H9 (cell line): Measurements from ENCODE around the gene HECTD1. TPM values are rescaled to one million over a fixed set of nuclear protein-coding genes. Genes with fewer than 3 reads are reported as not detected.

ENCODE experiments used
- DNase-seq: peaks from one replicate; pipeline ENCODE4 v3.0.0-alpha.2; 2017
- H2AFZ ChIP-seq: one replicate; pipeline ENCODE4 v1.6.1; 2013; ENCODE audit warnings: mild to moderate bottlenecking, low read length, control low read depth, moderate library complexity
- H2AK5ac ChIP-seq: 2 replicates; pipeline ENCODE4 v1.6.1; 2013; ENCODE audit warnings: low read length, control low read depth, mixed read lengths; ENCODE audit not compliant: insufficient read length
- H2BK120ac ChIP-seq: one replicate; pipeline ENCODE4 v1.6.1; 2013; ENCODE audit warnings: low read depth, mild to moderate bottlenecking, low read length, control low read depth, inconsistent platforms; ENCODE audit not compliant: poor library complexity, severe bottlenecking
- H2BK12ac ChIP-seq: 2 replicates; pipeline ENCODE4 v1.6.1; 2013; ENCODE audit warnings: low read length, control low read depth, mixed read lengths, low read depth; ENCODE audit not compliant: insufficient read length
- H2BK15ac ChIP-seq: 2 replicates; pipeline ENCODE4 v1.6.1; 2013; ENCODE audit warnings: low read depth, low read length, control low read depth
- H2BK20ac ChIP-seq: one replicate; pipeline ENCODE4 v1.6.1; 2013; ENCODE audit warnings: low read depth, mild to moderate bottlenecking, low read length, control low read depth, inconsistent platforms; ENCODE audit not compliant: poor library complexity, severe bottlenecking
- H2BK5ac ChIP-seq: 2 replicates; pipeline ENCODE4 v1.6.1; 2013; ENCODE audit warnings: low read length, control low read depth, mixed read lengths; ENCODE audit not compliant: insufficient read length
- H3K14ac ChIP-seq: 2 replicates; pipeline ENCODE4 v1.6.1; 2013; ENCODE audit warnings: low read length, control low read depth; ENCODE audit not compliant: insufficient read depth
- H3K18ac ChIP-seq: 2 replicates; pipeline ENCODE4 v1.6.1; 2013; ENCODE audit warnings: low read depth, mild to moderate bottlenecking, mixed read lengths, low read length, control low read depth; ENCODE audit not compliant: insufficient read length
- H3K23ac ChIP-seq: 2 replicates; pipeline ENCODE4 v1.6.1; 2013; ENCODE audit warnings: low read length, control low read depth, mixed read lengths, low read depth; ENCODE audit not compliant: insufficient read length
- H3K23me2 ChIP-seq: 2 replicates; pipeline ENCODE4 v1.6.1; 2013; ENCODE audit warnings: low read depth, mild to moderate bottlenecking, mixed read lengths, low read length, control low read depth; ENCODE audit not compliant: insufficient read length, poor library complexity, severe bottlenecking
- H3K27ac ChIP-seq: 2 replicates; pipeline ENCODE4 v1.5.1; 2013; ENCODE audit warnings: low read length, control low read depth, mixed read lengths, low read depth; ENCODE audit not compliant: insufficient read length
- H3K27me3 ChIP-seq: 2 replicates; pipeline ENCODE4 v1.6.1; 2013; ENCODE audit warnings: low read length, control low read depth, inconsistent platforms; ENCODE audit not compliant: insufficient read depth
- H3K4ac ChIP-seq: 2 replicates; pipeline ENCODE4 v1.6.1; 2013; ENCODE audit warnings: low read depth, mild to moderate bottlenecking, control low read depth, inconsistent platforms, low read length, moderate library complexity
- H3K4me1 ChIP-seq: 2 replicates; pipeline ENCODE4 v1.6.1; 2013; ENCODE audit warnings: low read length, control low read depth, inconsistent platforms; ENCODE audit not compliant: insufficient read depth
- H3K4me2 ChIP-seq: 2 replicates; pipeline ENCODE4 v1.6.1; 2013; ENCODE audit warnings: low read length, control low read depth, mixed read lengths; ENCODE audit not compliant: insufficient read length, insufficient read depth
- H3K56ac ChIP-seq: 2 replicates; pipeline ENCODE4 v1.6.1; 2013; ENCODE audit warnings: low read depth, mild to moderate bottlenecking, mixed read lengths, low read length, control low read depth; ENCODE audit not compliant: insufficient read length
- H3K79me1 ChIP-seq: 2 replicates; pipeline ENCODE4 v1.6.1; 2013; ENCODE audit warnings: low read depth, mild to moderate bottlenecking, moderate library complexity, low read length, control low read depth, inconsistent platforms; ENCODE audit not compliant: insufficient read depth, poor library complexity, severe bottlenecking
- H3K79me2 ChIP-seq: 2 replicates; pipeline ENCODE4 v1.6.1; 2013; ENCODE audit warnings: low read length, control low read depth, inconsistent platforms; ENCODE audit not compliant: insufficient read depth
- H3K9ac ChIP-seq: 2 replicates; pipeline ENCODE4 v1.6.1; 2013; ENCODE audit warnings: low read length, control low read depth, mixed read lengths; ENCODE audit not compliant: insufficient read length; ENCODE audit errors: extremely low read depth
- H3K9me3 ChIP-seq: one replicate; pipeline ENCODE4 v1.6.1; 2013; ENCODE audit warnings: low read depth, low read length, inconsistent platforms; ENCODE audit not compliant: control insufficient read depth
- H3T11ph ChIP-seq: one replicate; pipeline ENCODE4 v1.6.1; 2013; ENCODE audit warnings: mild to moderate bottlenecking, low read length, control low read depth, inconsistent platforms
- H4K20me1 ChIP-seq: one replicate; pipeline ENCODE4 v1.6.1; 2013; ENCODE audit not compliant: control insufficient read depth, insufficient read length, insufficient read depth
- H4K5ac ChIP-seq: 2 replicates; pipeline ENCODE4 v1.6.1; 2013; ENCODE audit warnings: low read depth, mild to moderate bottlenecking, mixed read lengths, low read length, control low read depth; ENCODE audit not compliant: insufficient read length
- H4K8ac ChIP-seq: replicated peaks from 2 replicates; pipeline ENCODE4 v1.6.1; 2013; ENCODE audit warnings: low read length, control low read depth, mixed read lengths, low read depth; ENCODE audit not compliant: insufficient read length
- H4K91ac ChIP-seq: 2 replicates; pipeline ENCODE4 v1.6.1; 2013; ENCODE audit warnings: low read depth, mild to moderate bottlenecking, moderate library complexity, mixed read lengths, low read length, control low read depth; ENCODE audit not compliant: insufficient read length
- H3K27ac Mint-ChIP-seq, 3 experiments: 2 replicates in 2 of 3; 3 replicates in 1 of 3; pipeline ENCODE4 v1.8.0; 2020 to 2021; ENCODE audit warnings: mixed read lengths in 3 of 3, mild to moderate bottlenecking in 1 of 3, moderate library complexity in 1 of 3
- H3K27me3 Mint-ChIP-seq: 2 replicates; pipeline ENCODE4 v1.8.0; 2021; ENCODE audit warnings: low read depth, mild to moderate bottlenecking, moderate library complexity, mixed read lengths
- H3K36me3 Mint-ChIP-seq, 3 experiments: 2 replicates in 2 of 3; 3 replicates in 1 of 3; pipeline ENCODE4 v1.8.0; 2020 to 2021; ENCODE audit warnings: low read depth in 3 of 3, mixed read lengths in 3 of 3; ENCODE audit not compliant: insufficient read depth in 1 of 3
- H3K4me1 Mint-ChIP-seq, 2 experiments: 2 replicates each; pipeline ENCODE4 v1.8.0; 2020; ENCODE audit warnings: mixed read lengths in 2 of 2
- H3K4me3 Mint-ChIP-seq, 2 experiments: 2 replicates in 1 of 2; 3 replicates in 1 of 2; pipeline ENCODE4 v1.8.0; 2020 to 2021; ENCODE audit warnings: mild to moderate bottlenecking in 2 of 2, mixed read lengths in 2 of 2, moderate library complexity in 1 of 2
- H3K9me3 Mint-ChIP-seq, 2 experiments: 2 replicates in 1 of 2; 3 replicates in 1 of 2; pipeline ENCODE4 v1.8.0; 2020; ENCODE audit warnings: mild to moderate bottlenecking in 2 of 2, mixed read lengths in 2 of 2, moderate library complexity in 1 of 2
- CTCF ChIP-seq: fragments of 200-600 bp; sonication (generic); conservative IDR thresholded peaks from 3 replicates; pipeline ENCODE4 v1.8.0; 2021; ENCODE audit warnings: antibody characterized with exemption, mild to moderate bottlenecking
- WGBS: extraction: QIAGEN DNeasy Blood & Tissue Kit; methylation state at CpG from one replicate; pipeline ENCODE4 v1.1.7; 2013; ENCODE audit warnings: missing lambda C conversion rate, low lambda C conversion rate, mixed read lengths; ENCODE audit not compliant: insufficient read length; ENCODE audit errors: extremely low coverage; 5-methylcytosine and 5-hydroxymethylcytosine counted together
- total RNA-seq: library from RNA; stranded (reverse); gene quantifications from 2 replicates; pipeline ENCODE4 v1.2.1, GENCODE V29; 2021

HECTD1 gene
- total RNA-seq, 1 experiment from 2014 or later: 135 TPM

DNA sequence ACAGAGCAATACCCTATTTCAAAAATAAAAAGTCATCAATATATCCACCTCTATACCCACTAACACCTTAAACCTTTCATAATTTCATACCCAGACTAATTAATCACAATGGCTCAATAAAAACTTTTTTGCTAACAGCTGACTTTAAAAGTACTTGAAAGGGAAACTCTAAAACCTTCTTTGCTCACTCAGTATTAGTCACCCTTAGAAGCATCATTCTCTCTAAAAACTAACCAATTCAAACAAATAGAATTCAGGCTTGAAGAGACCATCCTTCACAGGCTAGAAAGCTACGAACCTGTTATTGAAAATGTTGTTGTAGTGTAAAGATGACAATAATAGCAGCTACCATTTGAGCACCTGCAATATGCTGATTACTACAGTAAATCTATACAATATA is 37.2 kb downstream of the HECTD1 start:
- Histone ChIP-seq H3K4ac (no peak overlapping the region), H2BK120ac (no peak overlapping the region), H4K5ac (no peak overlapping the region), H4K8ac (no peak overlapping the region), H3K27me3 (no peaks in the 10 kb centered on the region), H3K23ac (no peak overlapping the region), H4K91ac (no peak overlapping the region), H2BK20ac (no peak overlapping the region), H3T11ph (no peak overlapping the region), H3K18ac (no peak overlapping the region), H3K9me3 (no peaks in the 10 kb centered on the region), H3K9ac (no peak overlapping the region), H3K27ac (no peak overlapping the region), H3K79me2 (no peaks in the 10 kb centered on the region), H3K79me1 (peaks cover 5% of the 10 kb centered on the region), H3K4me2 (no peak overlapping the region), H2BK12ac (no peak overlapping the region), H3K56ac (no peak overlapping the region), H3K14ac (no peak overlapping the region), H2BK5ac (no peak overlapping the region), H3K23me2 (no peaks in the 10 kb centered on the region), H3K4me1 (no peaks in the 10 kb centered on the region), H2AK5ac (no peak overlapping the region), H2BK15ac (no peak overlapping the region), H2AFZ (no peak overlapping the region), H4K20me1 (no peaks in the 10 kb centered on the region)
- Mint-ChIP-seq H3K4me3 (no peak overlapping the region), H3K9me3 (no peaks in the 10 kb centered on the region), H3K4me1 (no peaks in the 10 kb centered on the region), H3K27ac (no peak overlapping the region), H3K36me3 (peaks cover 12 to 80% (median 78%) of the 10 kb centered on the region in 3 experiments), H3K27me3 (no peaks in the 10 kb centered on the region)
- no CpG with 5 or more reads among the region's 1 CpG for WGBS
- no peak for DNase-seq
- TF ChIP-seq CTCF: no peak
